Jurkat, Clone E6-1 (cell line): Measurements from ENCODE around the gene NUDT19.
"Not testable (repeated sequence)": the region's sequence is repeated elsewhere in the genome, so short reads cannot be mapped to it uniquely, and the experiment has no call there.

Experiments used
- DNase-seq: peaks from one replicate; pipeline ENCODE4 v3.0.0-alpha.2; 2011; ENCODE audit warnings: low read depth, low spot score
- H3K4me3 ChIP-seq: 2 replicates; pipeline ENCODE4 v1.5.1; 2011; ENCODE audit warnings: mild to moderate bottlenecking, low read length, control low read depth, moderate library complexity

The NUDT19 gene

GRCh38 chr19:32674153-32674930 lies 17.3 kb upstream of the NUDT19 start:
- no peak for DNase-seq
- H3K4me3 ChIP-seq, result peak overlapping the region; percentile 70

GRCh38 chr19:32674931-32675719 lies 16.5 kb upstream of the NUDT19 start, which contains the start of gene ANKRD27:
Gene ANKRD27 (minus strand): TSS chr19:32675180. CDS start chr19:32659015, 16,165 bp downstream.
- H3K4me3 ChIP-seq, result peak within 1 kb of the TSS; percentile 70
- peak; percentile 95 for DNase-seq

GRCh38 chr19:32675720-32676185 lies 15.9 kb upstream of the NUDT19 start, which contains the start of gene RGS9BP:
Gene RGS9BP (plus strand): TSS chr19:32675848. CDS start chr19:32676264, 416 bp downstream.
- peak within 1 kb of the TSS; percentile 70 for H3K4me3 ChIP-seq
- peak; percentile 38 for DNase-seq

- no peak for DNase-seq
Measured at GRCh38 chr19:32676186-32676894, 15.3 kb upstream of the NUDT19 start.

GRCh38 chr19:32676895-32677359 lies 14.7 kb upstream of the NUDT19 start:
- no peak overlapping the region for H3K4me3 ChIP-seq
- DNase-seq, result no peak

More at GRCh38 chr19:32676186-32676894, 15.3 kb upstream of the NUDT19 start:
- H3K4me3 ChIP-seq, result peak overlapping the region; percentile 70

GRCh38 chr19:32677657-32678056 lies 14.0 kb upstream of the NUDT19 start:
- no peak overlapping the region for H3K4me3 ChIP-seq
- no peak for DNase-seq

GRCh38 chr19:32680986-32681385 lies 10.6 kb upstream of the NUDT19 start:
- no peak for DNase-seq

GRCh38 chr19:32682317-32682716 lies 9.3 kb upstream of the NUDT19 start:
- DNase-seq, result no peak
- H3K4me3 ChIP-seq, result no peak overlapping the region

More at GRCh38 chr19:32680986-32681385, 10.6 kb upstream of the NUDT19 start:
- H3K4me3 ChIP-seq, result no peak overlapping the region

- no peak for DNase-seq
- H3K4me3 ChIP-seq, result no peak overlapping the region
Measured at GRCh38 chr19:32686847-32687475, 4.7 kb upstream of the NUDT19 start.

- H3K4me3 ChIP-seq, result no peak overlapping the region
- DNase-seq, result no peak
Measured at GRCh38 chr19:32687681-32688080, 3.9 kb upstream of the NUDT19 start.

GRCh38 chr19:32688311-32688710 lies 3.3 kb upstream of the NUDT19 start:
- no peak overlapping the region for H3K4me3 ChIP-seq
- no peak for DNase-seq

- DNase-seq, result no peak
- H3K4me3 ChIP-seq, result peak overlapping the region; percentile 15
Measured at GRCh38 chr19:32691952-32692726, 518 bp downstream of the NUDT19 start.

- H3K4me3 ChIP-seq, result no peak overlapping the region
- DNase-seq, result no peak
Measured at GRCh38 chr19:32692727-32693061, 1.1 kb downstream of the NUDT19 start.

GRCh38 chr19:32693151-32694108 lies 1.8 kb downstream of the NUDT19 start:
- DNase-seq, H3K4me3 ChIP-seq: not testable (repeated sequence)

- not testable (repeated sequence) for DNase-seq, H3K4me3 ChIP-seq
Measured at GRCh38 chr19:32694316-32694715, 2.7 kb downstream of the NUDT19 start.

- H3K4me3 ChIP-seq, result not testable (repeated sequence)
Measured at GRCh38 chr19:32694851-32695250, 3.2 kb downstream of the NUDT19 start.

GRCh38 chr19:32695506-32695905 lies 3.9 kb downstream of the NUDT19 start:
- DNase-seq, H3K4me3 ChIP-seq: not testable (repeated sequence)

More at GRCh38 chr19:32694851-32695250, 3.2 kb downstream of the NUDT19 start:
- DNase-seq, result not testable (repeated sequence)
